ENCODE results near the gene CACNG4.
"Not testable (repeated sequence)": the region's sequence is repeated elsewhere in the genome, so short reads cannot be mapped to it uniquely, and the experiment has no call there.

CACNG4 gene

DNA sequence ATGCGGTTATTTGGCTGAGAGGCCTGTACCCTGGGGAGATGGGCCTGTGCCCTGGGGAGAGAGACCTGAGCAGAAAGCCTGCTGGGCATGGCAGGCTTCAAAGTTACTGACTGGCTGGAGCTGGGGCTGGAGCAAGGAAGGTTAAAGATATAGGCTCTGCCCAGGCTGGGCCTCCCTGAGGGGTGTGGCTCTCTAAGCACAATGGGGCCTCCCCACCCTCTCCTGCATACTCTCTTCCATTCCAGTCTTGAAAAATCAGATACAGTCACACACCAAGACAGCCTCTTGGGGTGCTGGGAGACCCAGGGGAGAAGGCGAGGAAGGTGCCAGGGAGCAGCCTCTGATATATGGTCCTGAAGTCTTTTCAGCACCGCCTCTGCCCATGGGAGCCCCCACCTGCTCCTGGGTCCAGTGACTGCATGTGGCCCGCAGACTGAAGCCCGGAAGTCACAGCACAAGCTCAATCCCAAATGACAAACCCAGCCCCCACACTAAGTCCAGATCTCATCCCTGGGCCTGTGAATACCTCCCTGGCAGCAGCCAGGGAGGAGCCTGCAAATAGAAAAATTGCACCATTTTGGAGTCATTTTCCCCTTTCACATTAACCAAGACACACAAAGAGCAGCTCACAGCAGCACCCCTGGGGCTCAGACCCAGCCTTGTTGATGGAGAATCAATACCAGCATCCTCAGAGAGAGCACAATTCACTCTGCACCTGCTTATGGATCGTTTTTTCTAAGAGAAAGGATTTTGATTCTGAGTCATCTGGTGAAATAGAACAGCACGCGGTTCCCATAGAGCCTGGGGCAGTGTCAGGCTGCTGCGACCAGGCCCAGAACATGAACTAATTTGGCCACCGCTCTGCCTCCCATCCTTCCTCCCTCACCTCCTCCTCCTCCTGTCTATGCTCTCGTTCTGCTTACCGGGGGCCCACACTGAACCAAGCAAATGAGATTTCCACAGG, 54.2 kb downstream of the CACNG4 start:
- no peak for DNase-seq (ENCODE audit: low read depth in 2 of 2)

DNA sequence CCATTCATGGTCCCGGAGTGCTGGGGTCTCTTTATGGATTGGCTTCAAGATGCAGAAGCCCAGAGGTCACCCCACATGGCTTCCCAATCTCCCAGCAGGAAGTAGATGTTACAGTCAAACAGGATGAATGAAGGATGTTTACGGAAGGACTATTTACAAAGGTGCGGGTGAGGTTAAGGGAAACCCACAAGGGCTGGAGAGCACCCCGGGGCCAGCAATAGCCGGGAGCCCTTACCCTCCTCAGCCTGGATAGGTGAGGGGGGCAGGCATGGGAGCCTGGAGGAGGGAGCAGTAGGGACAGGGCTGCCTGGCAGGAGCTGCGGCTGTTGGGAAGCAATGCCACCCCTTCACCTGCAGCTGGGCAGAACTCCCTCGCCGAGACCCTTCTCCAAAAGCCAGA, 55.3 kb downstream of the CACNG4 start:
- DNase-seq (ENCODE audit: low read depth in 2 of 2), result no peak

DNA sequence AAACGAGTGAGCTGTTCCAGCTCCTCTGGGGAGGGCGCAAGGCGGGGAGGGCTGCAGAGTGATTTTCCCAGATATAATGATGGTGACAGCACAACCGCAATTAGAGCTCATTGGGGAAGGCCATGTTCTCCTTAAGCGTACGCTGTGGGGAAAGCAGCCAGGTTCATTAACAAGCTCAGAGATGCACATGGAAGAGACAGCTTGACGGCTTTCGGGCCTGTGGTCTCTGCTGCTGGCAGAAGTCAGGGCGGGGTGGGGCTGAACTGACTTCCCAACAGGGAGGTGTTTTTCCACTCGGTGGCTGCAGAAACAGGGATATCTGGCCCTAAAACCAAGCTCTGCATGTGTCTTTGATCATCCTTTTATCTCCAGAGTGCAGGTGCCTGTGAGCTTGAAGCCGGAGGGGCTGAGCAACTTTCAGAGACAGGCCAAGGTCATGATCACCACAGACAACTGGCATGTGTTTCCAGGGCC, 55.8 kb downstream of the CACNG4 start:
- no peak for DNase-seq (ENCODE audit: low read depth in 2 of 2)

GRCh38 chr17:67021196-67021595, 56.7 kb downstream of the CACNG4 start:
- DNase-seq (ENCODE audit: low read depth in 2 of 2), result no peak

- no peak for DNase-seq (ENCODE audit: low read depth in 2 of 2)
Observed at GRCh38 chr17:67021743-67022450, 57.4 kb downstream of the CACNG4 start.

- DNase-seq (ENCODE audit: low read depth in 2 of 2), result no peak
Observed at GRCh38 chr17:67022451-67022810, 57.9 kb downstream of the CACNG4 start.

DNA sequence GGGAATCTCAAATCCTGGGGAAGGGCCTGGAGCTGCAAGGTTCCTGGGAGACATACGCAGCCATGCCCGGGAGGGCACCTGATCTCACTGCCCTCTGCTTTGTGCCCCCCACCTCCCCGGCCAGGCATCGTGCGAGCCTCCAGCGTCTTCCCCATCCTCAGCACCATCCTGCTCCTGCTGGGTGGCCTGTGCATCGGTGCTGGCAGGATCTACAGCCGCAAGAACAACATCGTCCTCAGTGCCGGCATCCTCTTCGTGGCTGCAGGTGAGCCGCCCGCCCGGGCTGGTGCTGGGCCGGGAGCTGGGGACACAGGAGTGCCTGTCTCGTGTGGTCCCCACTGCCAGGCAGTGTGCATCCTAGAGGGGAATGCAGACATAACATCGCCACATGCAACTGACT, 60.2 kb downstream of the CACNG4 start:
- DNase-seq (ENCODE audit: low read depth in 2 of 2), result no peak

DNA sequence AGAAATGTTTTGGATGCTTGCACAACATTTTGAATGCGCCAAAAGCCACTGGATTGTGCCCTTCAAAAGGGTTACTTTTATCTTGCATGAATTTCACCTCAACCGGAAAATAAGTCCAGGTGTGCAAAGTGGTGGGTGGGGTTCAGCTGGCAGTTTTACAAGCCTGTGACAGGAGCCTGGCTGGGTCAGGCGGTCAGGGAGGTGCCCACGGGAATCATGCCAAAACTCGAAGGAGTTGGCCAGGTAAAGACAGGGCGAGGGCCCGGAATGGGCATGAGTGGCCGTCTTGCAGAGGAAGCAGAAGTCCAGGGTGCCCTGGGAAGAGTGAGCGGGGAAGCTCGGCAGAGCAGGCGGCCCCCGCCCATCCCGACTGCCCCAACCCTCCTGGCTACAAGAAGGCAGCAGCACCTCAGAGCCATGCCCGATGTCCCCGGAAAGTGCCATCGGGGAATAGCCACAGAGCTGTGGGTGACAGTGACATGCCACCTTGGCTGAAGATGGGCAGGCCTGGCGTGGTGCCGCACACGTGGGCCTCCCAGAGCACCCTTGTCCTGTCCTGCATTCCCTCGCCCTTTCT, 60.8 kb downstream of the CACNG4 start:
- no peak for DNase-seq (ENCODE audit: low read depth in 2 of 2)

DNA sequence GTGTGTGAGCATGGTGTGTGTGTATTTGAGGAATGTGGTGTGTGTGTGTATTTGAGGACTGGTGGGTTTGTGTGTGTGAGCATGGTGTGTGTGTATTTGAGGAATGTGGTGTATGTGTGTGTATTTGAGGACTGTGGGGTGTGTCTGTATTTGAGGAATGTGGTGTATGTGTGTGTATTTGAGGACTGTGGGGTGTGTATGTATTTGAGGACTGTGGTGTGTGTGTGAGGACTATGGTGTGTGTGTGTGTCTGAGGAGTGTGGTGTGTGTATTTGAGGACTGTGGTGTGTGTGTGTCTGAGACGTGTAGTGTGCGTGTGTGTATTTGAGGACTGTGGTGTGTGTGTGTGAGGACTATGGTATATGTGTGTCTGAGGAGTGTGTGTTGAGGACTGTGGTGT, 61.8 kb downstream of the CACNG4 start:
- DNase-seq (ENCODE audit: low read depth in 2 of 2), result no peak

DNA sequence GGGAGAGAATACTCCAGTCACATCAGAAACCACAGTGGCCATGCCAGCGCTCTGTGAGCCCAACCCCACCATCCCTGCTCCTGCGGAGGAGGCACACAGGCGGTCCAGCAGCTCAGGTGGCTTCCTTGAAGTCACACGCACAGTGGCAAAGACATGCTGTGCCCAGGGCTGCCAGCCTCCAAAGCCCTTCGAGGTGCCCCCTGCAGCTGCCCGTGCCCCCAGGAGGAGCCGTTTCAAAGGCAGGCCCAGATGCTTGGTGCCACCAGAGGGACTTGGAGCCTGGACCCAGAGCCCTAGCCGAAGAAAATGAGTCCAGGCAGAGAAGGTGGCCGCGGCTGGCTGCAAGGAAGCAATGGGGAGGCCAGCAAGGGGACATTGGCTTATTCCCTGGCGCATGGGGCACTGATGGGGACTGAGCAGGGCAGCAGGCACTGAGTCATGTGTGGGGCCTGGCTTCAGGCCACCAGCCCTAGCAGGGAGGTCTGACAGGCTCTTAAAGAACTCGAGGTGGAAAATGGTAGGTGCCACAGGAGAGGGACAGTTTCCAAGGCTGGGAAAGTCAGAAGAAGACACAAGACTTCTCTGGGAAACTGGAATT, 62.6 kb downstream of the CACNG4 start:
- no peak for DNase-seq (ENCODE audit: low read depth in 2 of 2)

DNA sequence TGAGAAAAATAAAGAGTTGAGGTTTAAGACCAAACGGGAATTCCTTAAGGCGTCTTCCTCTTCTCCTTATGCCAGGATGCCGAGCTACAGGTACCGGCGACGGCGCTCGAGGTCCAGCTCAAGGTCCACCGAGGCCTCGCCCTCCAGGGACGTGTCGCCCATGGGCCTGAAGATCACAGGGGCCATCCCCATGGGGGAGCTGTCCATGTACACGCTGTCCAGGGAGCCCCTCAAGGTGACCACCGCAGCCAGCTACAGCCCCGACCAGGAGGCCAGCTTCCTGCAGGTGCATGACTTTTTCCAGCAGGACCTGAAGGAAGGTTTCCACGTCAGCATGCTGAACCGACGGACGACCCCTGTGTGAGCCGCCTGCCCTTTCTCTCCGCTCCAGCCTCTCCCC, 66.1 kb downstream of the CACNG4 start:
- no peak for DNase-seq (ENCODE audit: low read depth in 2 of 2)

GRCh38 chr17:67032382-67032781, 67.9 kb downstream of the CACNG4 start:
- DNase-seq (ENCODE audit: low read depth in 2 of 2), result no peak

GRCh38 chr17:67032985-67033384, 68.5 kb downstream of the CACNG4 start:
- DNase-seq (ENCODE audit: low read depth in 2 of 2), result no peak

DNA sequence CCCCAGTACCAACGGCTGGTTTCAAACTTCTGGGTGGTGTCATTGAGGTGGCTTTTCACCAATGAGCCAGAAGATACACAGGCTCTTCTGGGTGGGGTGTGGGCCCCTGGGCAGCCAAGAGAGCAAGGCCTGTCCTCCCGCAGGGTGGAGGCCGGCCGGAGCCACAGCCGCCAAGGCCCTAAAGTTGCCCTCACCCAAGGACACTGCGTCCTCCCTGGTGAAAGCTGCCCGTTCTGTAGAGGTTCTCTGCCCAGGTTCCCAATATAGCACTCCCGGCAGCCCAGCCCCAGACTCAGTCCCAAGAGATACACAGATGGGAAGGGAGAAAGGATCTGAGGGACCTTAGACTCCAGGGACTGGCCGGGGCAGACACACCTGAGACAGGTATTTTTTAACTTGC, 69.1 kb downstream of the CACNG4 start:
- DNase-seq (ENCODE audit: low read depth in 2 of 2), result no peak

- no peak for DNase-seq (ENCODE audit: low read depth in 2 of 2)
Observed at GRCh38 chr17:67035131-67036083, 70.9 kb downstream of the CACNG4 start.

DNA sequence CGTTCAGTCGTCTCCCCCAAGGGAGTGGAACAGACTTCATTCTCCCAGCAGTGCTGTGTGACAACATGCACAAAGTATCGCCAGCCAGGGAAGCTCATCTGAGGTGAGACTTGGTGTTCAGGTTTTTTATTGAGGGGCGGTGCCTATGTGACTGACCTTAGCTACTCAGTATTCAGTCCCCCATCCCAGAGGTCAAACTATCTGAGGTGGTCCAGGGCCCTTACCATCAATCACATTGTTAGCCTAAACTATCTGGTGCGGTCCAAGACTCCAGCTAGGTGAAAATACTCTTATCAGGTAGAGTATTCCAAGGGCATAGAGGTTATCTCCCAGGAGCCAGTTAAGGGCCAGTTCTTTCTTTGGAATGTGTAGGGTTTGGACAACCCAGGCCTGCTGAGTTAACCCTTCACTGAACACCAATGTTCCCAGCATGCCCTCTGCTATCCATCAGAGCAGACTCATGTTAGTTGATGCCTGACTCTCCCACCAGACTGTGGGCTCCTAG, 74.4 kb downstream of the CACNG4 start:
- no peak for DNase-seq (ENCODE audit: low read depth in 2 of 2)

GRCh38 chr17:67040652-67041051, 76.1 kb downstream of the CACNG4 start:
- no peak for DNase-seq (ENCODE audit: low read depth in 2 of 2)

- not testable (repeated sequence) for DNase-seq (ENCODE audit: low read depth in 2 of 2)
Observed at GRCh38 chr17:67041119-67041518, 76.6 kb downstream of the CACNG4 start.

- DNase-seq (ENCODE audit: low read depth in 2 of 2), result no peak
Observed at GRCh38 chr17:67041531-67041930, 77.0 kb downstream of the CACNG4 start.

- DNase-seq (ENCODE audit: low read depth in 2 of 2), result no peak
Observed at GRCh38 chr17:67041941-67042899, 77.7 kb downstream of the CACNG4 start.
